ENCODE results near the gene RPS6KA1.
A peak's percentile ranks its signal among the peaks of the same experiment; 100 is the strongest.

RPS6KA1 gene

DNA sequence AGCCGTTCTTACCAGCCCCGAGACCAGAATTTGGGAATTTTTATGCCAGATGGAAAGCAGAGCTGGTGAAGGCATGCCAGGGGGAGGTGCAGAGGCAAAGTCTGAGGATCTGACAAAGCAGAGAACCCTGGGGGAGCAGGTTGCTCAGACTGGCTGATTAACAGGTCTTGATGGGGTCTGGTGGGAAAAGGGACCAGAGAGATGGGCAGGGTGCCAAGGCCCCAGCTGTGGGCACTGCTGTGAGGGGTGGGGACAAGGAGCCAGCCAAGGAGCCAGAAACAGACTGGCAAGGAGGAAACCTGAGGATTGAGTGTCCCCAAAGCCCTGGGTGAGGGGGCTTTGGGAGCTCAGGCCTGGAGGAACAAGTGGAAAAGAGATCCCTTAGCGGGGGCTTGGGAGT lies 21.4 kb downstream of the RPS6KA1 start:
- no peak for DNase-seq (ENCODE audit: low read depth)
- TF ChIP-seq, protein P1, sequence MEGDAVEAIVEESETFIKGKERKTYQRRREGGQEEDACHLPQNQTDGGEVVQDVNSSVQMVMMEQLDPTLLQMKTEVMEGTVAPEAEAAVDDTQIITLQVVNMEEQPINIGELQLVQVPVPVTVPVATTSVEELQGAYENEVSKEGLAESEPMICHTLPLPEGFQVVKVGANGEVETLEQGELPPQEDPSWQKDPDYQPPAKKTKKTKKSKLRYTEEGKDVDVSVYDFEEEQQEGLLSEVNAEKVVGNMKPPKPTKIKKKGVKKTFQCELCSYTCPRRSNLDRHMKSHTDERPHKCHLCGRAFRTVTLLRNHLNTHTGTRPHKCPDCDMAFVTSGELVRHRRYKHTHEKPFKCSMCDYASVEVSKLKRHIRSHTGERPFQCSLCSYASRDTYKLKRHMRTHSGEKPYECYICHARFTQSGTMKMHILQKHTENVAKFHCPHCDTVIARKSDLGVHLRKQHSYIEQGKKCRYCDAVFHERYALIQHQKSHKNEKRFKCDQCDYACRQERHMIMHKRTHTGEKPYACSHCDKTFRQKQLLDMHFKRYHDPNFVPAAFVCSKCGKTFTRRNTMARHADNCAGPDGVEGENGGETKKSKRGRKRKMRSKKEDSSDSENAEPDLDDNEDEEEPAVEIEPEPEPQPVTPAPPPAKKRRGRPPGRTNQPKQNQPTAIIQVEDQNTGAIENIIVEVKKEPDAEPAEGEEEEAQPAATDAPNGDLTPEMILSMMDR (conservative IDR thresholded peaks at IDR 0.05; ENCODE audit: control insufficient read depth, insufficient read depth, low read depth, low read length): no peak
- H3K4me3 ChIP-seq (ENCODE audit: control insufficient read depth, low read depth, low read length): no peak overlapping the region

DNA sequence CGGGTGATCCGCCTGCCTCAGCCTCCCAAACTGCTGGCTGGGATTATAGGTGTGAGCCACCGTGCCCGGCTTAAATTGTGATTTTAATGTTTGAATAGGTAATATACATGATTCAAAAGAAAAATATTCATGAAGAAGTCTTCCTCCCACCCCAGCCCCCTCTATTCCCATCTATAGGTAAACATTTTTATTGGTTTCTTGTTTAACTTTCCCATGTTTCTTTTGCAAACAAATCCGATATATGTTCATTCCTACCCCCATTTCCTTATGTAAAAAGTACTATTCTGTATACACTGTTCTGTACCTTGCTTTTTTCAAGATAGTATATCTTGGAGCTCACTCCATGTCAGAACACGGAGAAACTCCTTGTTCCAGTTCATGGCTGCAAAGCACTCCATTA lies 23.2 kb downstream of the RPS6KA1 start:
- DNase-seq (ENCODE audit: low read depth): no peak
- TF ChIP-seq, protein P1 (conservative IDR thresholded peaks at IDR 0.05; ENCODE audit: control insufficient read depth, insufficient read depth, low read depth, low read length): no peak
- no peak overlapping the region for H3K4me3 ChIP-seq (ENCODE audit: control insufficient read depth, low read depth, low read length)

DNA sequence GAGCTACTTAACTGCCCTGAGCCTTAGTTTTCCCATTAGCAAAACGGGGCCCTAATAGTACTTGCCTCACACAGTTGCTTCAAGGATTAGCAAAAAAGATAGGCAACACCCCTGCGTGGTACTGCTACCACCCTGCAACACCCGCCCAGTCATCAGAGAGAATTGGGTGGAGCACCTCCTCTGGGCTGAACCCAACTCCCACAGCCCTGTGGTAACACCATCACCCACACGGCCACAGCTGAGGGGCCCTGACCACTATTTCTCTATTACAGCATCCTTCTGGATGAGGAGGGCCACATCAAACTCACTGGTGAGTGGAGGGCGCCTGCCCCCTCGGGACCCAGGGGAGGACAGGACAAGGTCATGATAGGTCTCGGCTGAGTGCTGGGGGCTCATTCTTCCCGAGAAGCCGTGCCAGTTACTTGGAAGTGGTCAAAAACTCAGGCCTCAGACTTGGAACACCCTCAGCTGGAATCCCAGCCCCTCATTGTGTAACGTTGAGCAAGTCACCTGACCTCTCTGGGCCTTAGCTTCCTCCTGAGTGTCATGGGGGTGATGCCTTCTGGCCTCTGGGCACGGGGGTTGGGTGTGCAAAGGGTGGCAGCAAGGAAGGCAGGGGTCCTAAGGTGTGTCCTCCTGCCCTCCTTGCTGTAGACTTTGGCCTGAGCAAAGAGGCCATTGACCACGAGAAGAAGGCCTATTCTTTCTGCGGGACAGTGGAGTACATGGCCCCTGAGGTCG lies 24.6 kb downstream of the RPS6KA1 start:
- no peak for DNase-seq (ENCODE audit: low read depth)
- H3K4me3 ChIP-seq (ENCODE audit: control insufficient read depth, low read depth, low read length): no peak overlapping the region
- TF ChIP-seq, protein P1 (conservative IDR thresholded peaks at IDR 0.05; ENCODE audit: control insufficient read depth, insufficient read depth, low read depth, low read length): no peak

DNA sequence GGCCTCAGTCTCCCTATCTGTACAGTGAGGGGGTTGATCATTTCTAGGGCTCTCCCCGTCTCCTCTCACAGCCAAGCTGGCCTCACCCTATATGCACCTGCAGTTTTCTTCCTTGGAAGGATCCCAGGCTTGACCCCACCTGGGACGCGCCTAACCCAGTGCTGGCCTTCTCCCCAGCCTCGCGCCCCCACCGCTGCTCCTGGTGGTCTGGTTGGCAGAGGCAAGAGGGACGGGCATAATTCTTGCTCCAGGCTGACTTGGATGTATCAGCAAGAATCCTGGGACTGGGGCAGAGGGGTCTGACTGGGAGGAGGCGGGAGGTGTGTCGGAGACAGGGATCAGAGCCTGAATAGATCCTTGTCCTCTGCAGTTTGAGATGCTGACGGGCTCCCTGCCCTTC lies 25.2 kb downstream of the RPS6KA1 start:
- TF ChIP-seq, protein P1 (conservative IDR thresholded peaks at IDR 0.05; ENCODE audit: control insufficient read depth, insufficient read depth, low read depth, low read length): no peak
- H3K4me3 ChIP-seq (ENCODE audit: control insufficient read depth, low read depth, low read length): no peak overlapping the region
- no peak for DNase-seq (ENCODE audit: low read depth)

DNA sequence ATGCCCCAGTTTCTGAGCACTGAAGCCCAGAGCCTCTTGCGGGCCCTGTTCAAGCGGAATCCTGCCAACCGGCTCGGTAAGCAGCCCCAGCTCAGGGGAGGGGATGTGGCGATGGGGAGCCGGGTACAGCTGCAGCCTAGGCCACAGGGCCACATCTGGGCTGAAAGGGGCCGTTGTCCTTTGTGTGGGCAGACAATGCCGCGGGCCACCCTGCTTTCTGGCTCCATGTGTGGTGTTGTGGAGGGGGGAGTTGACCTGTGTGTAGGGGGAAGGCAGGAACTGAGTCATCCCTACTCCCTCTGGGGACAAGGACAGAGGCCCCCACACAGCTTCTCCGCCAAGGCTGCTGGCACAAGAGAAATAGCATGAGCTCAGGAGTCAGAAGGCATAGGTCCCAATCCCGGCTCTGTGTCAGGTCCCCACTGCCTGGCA lies 26.0 kb downstream of the RPS6KA1 start:
- TF ChIP-seq, protein P1 (conservative IDR thresholded peaks at IDR 0.05; ENCODE audit: control insufficient read depth, insufficient read depth, low read depth, low read length): no peak
- DNase-seq (ENCODE audit: low read depth): peak; percentile 40
- H3K4me3 ChIP-seq (ENCODE audit: control insufficient read depth, low read depth, low read length): no peak overlapping the region

DNA sequence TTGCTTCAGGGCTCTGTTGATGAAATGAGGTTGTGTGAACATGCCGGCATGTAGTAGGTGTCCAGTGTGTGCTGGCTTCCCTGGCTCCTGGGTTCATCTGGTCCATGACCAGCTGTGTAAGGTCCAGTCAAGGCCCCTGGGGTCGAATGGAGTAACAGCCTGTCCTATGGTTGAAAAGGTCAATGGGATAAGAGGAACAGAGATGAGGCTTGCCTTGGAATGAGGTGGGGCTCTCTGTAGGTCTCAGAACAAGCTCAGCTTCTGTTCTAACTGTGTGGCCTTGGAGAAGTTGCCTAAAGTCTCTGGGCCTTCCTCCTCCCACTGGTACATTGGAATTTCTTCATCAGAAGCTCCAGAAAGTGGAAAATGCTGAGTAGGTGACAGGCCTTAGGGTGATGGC lies 26.6 kb downstream of the RPS6KA1 start:
- DNase-seq (ENCODE audit: low read depth): no peak
- TF ChIP-seq, protein P1 (conservative IDR thresholded peaks at IDR 0.05; ENCODE audit: control insufficient read depth, insufficient read depth, low read depth, low read length): no peak
- H3K4me3 ChIP-seq (ENCODE audit: control insufficient read depth, low read depth, low read length): no peak overlapping the region

All from fibroblast of mammary gland (primary cell).